NCI-H526 treated with DMSO at 0.1 percent for 48 hours (cell line): ENCODE measurements around the gene PABPN1L.
"Not testable (repeated sequence)": the region's sequence is repeated elsewhere in the genome, so short reads cannot be mapped to it uniquely, and the experiment has no call there.

ENCODE experiments used
- DNase-seq: peaks from one replicate; lab custom pipeline; 2025; lab: John Stamatoyannopoulos, UW

The PABPN1L gene

DNA sequence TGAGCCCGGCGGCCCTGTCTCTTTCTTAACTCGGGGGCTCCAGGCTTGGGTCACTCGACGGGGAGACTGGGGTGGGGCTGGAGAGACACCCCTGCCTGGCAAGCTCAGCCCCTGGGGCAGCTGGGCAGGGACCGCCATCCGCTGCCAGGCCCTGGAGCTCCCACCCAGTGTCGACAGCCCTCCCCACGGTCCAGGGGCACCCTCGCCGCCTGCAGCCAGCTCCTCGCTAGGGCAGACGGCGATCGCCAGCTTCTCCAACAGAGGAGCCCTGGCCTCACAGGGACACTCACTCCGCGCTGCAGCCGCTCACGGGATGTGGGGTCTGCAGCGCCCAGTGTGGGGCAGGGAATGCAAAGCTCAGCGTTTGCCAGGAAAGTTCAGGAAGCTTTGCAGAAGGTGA is 38.7 kb downstream of the PABPN1L start:
- no peak for DNase-seq

DNA sequence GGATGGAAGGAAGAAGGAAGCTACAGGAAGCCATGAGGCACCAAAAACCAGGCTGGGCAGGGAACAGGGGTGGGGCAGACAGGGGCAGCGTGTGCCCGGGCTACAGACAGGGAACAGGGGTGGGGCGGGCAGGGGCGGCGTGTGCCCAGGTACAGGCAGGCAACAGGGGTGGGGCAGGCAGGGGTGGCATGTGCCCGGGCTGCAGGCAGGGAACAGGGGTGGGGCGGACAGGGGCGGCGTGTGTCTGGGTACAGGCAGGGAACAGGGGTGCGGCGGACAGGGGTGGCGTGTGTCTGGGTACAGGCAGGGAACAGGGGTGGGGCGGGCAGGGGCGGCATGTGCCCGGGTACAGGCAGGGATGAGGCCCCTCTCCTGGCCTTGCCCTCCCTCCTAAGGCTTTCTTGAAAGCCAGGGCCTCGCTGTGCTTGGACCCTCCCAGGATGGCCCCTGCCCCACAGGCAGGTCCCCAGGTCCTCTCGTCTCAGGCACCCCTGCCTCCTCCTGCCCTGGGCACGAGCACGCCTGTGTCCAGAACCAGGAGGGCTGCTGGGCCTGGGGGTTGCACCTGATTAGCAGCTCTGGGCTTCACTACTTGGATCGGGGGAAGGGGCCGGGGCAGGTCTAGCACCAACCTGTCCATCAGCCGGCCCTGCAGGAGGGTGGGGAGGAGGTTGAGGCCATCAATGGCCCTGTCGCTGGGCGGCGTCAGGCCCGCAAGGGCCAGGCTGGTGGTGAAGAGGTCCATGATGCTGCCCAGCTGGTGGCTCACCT is 40.2 kb downstream of the PABPN1L start:
- DNase-seq: no peak

DNA sequence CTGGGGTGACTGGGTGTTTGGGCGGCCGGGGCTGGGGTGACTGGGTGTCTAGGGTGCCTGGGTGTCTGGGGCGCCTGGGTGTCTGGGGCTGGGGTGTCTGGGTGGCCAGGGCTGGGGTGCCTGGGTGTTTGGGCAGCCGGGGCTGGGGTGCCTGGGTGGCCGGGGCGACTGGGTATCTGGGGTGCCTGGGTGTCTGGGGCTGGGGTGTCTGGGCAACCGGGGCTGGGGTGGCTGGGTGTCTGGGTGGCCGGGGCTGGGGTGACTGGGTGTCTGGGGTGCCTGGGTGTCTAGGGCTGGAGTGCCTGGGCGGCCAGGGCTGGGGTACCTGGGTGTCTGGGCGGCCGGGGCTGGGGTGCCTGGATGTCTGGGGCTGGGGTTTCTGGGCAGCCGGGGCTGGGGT is 41.3 kb downstream of the PABPN1L start:
- DNase-seq: no peak

DNA sequence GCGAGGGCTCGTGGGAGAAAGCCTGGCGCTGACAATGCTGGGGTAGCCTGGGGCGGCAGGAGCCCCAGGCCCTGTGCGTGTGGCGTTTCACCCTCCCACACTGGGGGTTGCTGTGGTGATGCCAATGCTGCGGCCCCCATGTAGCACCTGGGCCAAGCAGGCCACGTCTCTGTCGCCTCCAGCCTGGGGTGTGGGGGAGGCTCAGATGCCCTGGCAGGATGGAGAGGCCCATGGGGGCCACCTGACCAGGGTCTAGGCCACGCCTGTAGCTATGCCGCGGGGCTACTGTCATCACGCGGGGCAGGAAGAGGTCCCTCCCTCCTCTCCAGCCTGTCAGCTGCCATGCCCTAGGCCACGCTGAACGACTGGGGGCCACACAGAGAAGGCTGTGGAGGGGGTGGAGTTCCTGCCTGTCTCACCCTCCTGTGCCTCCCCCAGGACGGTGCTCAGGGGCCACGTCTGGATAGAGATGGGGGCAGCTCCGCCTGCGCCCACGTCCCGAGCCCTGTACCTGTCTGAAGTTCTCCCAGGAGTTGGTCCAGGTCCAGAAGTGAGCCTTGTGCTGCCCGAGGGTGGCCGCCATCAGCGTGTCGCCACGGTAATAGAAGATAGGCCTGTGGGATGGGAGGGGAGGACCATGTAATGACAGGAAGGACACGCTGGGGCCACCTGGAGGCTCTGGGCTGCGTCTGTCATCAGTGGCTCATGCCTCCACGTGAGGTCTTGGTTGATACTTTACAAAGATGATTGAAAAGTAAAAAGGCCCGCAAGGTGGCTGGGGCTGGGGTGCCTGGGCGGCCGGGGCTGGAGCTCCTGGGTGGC is 42.0 kb downstream of the PABPN1L start:
- DNase-seq: no peak

DNA sequence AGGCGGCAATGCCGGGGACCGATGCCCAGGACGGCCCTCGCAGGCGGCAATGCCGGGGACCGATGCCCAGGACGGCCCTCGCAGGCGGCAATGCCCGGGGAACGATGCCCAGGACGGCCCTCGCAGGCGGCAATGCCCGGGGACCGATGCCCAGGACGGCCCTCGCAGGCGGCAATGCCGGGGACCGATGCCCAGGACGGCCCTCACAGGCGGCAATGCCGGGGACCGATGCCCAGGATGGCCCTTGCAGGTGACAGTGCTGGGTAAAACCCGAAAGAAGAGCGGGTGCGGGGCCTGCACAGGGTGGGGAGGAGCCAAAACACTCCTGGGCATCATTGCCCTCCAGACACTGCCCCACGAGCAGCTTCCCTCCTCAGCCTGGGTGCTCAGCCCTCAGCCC is 42.8 kb downstream of the PABPN1L start:
- DNase-seq: not testable (repeated sequence)

DNA sequence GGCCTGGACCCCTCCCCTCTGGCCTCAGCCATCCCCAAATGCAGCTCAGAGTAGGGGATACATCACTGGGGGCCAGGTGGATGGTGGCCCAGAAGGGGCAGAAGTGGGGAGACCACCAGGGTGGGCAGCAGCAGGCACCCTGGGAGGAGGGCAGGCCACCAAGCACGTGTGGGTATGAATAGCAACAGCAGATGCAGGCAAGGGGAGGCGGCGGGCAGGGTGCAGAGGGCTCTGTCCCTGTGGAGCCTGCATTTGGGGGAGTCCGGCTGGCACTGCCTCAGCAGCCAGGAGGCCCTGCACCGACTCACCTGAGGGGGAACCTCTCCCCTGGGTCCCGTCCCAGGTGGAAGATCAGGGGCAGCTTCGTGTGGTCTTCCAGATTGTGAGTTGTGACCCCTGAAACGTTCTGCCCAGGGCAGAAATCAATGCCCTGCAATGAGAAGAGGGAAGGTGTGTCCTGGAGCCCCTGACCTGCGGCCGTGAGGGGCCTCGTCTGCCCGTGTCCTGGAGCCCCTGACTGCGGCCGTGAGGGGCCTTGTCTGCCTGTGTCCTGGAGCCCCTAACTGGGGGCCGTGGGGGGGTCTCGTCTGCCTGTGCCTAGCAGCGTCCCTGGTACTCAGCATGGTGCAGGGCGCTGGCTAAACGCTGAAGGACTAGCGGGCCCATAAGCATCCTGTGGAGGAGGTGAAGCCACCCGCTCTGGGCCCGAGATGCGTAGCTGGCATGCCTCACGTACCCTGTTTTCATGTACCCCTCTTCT is 44.0 kb downstream of the PABPN1L start:
- DNase-seq: no peak

DNA sequence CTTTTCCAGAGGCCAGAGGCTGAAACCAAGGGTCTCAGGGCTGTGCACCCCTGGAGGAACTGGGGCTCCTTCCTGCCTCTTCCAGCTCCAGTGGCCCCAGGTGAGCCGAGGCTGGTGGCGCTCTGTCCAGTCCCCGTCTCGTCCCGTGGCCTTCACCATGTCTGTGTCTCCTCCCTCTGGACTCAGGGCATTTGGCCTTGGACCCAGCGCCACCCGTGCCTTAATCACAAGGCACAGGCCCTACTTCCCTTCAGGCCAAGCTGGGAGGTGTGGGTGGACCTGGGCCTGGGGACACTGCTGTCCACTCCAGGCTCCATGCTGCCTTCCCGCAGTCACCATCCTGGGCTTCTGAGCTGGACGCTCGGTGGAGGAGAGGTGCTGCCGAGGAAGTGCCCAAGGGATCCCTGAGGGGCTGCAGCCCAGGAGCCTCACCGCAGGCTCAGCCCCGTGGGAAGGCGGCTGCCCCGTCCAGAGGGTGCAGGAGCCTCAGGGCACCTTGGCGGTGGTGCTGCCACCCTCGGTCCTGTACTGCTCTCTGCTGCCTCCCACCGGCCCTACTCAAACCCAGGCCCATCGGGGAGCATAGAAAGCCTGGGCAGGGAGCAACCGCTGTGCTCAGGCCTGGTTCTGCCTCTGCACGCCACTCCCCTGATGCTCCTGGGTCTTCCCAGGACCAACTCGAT is 45.2 kb downstream of the PABPN1L start:
- no peak for DNase-seq

DNA sequence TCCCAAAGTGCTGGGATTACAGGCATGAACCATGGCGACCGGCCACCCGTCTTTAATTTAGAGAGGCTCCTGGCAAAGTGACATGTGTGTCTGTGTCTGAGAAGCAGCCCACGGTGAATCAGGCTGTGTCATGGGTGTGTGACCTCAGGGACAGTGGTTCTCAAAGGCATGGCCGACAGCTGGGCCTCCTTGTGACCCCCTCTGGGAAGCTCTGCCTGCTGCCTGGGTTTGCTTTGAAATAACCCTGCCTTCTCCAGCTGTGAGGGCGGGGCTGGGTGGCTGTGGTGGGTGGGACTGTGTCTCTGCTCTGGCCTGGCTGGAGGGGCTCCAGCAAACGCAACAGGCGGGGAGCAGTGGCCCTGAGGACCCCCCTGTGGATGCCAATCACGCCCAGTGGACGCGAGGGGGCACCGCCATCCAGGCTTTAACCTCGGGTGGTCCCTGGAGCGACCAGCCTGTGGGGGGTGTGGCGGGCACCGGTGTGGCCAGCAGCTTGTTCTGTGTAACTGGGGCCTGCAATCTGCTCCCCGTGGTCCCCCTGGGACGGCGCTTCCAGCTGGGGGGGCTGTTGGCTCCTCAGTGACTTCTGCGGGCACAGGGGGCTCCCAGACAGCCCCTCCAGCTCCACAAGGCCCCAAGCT is 46.0 kb downstream of the PABPN1L start:
- DNase-seq: no peak

DNA sequence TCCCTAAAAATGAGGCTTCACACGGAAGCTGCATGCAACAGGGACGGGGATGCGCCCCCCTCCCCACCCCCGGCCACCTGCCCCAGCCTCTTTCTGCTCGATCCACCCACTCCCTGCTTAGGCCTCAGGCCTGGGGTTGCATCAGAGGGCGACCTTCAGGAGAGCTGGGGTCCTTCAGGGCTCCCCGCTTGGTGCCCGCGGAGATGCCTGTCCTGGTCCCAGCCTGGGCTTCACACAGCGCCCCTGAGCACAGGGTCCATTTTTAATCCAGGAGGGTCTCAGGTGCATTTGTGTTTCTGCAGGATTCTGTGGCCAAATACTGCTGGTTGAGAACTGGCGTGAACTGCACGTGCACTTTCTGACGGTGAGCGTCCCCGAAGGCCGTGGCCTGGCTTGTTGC is 47.3 kb downstream of the PABPN1L start:
- no peak for DNase-seq

DNA sequence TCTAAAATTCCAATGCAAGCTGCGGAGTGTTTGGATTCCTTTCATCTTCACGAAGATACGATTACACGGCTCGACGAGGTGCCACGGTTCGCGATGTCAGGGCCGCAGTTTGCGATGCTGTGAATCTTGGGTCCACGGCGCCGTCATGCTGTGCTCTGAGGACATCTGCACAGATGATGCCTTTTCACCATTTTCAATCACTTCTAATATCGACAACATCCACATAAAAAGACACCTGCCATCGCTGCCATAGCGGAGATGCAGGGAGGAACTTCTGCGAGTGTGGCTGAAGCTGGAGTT is 47.9 kb downstream of the PABPN1L start:
- no peak for DNase-seq

DNA sequence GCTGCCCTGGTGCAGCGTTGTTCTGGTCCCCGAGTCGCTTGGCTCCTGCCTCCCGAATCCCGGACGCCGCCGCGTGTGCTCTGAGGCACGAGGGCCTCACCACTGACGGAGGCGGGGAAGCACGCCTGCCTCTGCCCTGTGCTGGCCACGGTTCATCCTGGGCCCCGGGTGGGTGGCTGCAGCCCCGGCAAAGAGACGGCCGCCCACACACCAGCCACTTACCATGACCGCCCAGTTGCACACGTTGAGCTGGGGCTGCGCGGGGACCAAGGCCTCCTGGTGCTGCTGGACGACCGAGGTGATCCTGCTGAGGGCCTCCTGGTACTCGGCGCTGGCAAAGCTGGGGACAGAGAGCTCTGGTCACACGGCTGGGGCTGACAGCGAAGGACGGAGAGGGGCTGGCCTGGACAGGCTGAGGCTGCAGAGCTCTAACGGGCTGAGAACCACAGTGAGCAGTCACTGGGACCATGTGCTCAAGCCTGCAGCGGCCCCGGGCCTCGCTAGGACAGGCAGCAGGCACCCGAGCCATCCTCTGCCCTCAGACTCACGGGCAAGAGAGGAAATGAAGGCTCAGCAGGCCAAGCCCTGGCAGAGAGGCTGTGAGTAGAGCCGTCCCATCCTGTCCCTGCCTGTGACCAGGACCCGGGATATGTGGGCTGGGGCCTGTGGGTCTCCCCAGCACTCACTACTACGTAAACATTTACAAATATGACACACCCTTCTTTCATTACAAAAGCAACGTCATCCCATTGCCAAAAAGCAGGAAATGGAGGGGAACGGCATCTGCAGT is 48.5 kb downstream of the PABPN1L start:
- DNase-seq: no peak

DNA sequence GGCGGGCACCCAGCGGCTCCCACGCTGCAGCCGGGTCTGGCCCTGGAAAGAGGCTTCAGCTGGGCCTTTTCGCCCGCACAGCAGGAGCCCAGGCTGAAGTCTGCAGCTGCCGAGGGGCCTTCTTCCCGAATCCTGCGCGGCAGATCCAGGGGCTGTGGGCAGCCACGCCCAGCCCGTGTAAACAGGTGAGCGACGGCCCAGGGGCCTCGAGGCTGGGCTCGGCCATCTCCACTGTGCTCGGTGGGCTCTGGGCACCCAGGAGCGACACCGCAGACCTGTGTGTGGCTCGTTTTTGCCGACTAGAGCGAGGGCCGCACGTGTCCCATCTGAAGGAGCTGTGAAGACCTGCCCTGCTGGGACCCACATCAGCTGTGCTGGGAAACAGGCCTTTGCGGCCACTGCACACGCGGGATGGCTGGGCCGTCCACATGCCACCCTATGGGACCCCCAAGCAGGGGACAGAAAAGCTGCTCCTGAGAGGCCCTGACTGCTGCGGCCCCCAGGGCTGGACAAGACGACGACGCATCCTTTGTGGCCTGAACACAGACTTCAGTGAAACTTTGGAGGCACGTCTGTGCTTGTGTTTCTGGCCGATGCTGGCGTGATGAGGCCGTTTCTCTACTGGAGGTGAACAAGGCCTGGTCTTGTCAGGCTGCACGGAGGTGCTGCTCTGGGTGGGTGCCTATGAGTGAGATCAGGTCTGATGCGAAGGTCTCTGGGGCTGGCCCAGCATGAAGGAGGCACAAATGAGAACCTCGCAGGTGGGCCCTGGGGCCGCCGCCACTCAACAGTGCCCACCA is 49.5 kb downstream of the PABPN1L start:
- no peak for DNase-seq

DNA sequence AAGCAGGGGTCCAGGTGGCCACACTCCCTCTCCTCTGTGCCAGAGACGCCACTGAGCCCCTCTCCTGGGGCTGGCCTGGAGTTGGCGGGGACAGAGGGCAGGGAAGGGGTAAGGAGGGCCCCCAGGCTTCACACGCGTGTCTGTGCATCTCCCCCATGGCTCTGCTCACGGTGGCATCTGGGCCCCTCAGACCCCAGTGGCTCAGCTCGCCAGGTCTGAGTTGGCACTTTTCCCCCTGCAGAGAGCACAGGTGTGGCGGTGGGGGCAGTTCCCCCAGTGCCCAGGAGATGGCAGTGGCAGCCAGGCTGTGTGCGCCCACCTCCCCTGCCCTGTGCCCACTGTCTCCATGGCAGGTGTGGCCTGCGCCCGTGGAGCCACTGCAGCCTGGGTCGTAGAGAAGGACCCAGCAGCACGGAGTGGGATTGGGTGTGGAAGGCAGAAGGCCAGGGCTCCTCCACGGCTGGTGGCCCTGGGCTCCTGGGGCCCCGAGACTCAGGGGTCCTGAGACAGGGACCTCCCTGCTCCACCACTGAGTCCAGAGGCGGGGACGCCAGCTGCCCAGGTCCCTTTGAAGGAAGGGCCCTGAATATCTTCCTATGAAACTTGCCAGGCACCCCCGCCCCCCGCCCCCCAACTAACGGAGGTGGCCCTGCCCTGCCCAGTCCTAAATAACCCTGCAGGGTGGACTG is 50.4 kb downstream of the PABPN1L start:
- DNase-seq: peak; percentile 15

DNA sequence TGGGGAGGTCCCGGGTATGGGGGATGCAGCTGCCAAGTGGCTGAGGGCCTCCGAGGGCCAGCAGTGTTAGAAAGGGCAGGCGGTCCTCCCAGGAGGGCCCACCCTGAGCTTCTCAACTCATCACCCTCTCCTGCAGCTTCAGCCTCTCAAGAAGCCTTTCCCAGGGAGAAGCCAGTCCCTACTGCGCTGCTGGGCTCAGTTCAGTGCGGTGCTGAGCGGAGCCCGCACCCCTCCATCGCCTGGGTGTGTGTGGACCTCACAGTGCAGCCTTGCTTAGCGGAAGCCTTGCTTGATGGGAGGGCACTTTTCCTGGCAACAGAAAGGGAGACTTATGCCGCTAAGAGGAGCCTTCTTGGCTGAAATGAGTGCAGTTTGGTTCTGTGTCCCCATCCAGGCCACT is 51.2 kb downstream of the PABPN1L start:
- DNase-seq: no peak

DNA sequence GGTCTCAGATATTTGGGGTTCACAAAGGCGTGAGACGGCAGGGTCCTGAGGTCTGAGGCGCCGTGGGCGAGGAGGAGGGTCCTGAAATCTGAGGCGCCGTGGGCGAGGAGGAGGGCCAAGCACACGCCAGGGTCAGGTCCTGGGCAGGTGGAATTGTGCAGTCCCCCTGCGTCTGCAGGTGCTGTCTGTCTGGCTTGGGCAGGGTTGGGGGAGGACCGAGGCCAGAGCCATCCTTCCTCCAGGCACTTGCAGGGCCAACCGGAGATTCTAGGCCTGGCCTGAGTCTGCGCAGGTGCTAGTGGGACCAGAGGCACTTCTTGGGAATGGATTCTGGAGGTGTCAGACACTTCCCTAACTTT is 52.3 kb downstream of the PABPN1L start:
- DNase-seq: no peak
